CD14-positive monocyte (primary cell): ENCODE measurements around the gene PTPRN. TPM values are rescaled to one million over a fixed set of nuclear protein-coding genes. Genes with fewer than 3 reads are reported as not detected.

Source experiments
- DNase-seq, 3 donors: peaks; one replicate each; pipeline ENCODE4 v3.0.0-alpha.2; 2011 to 2022
- H2AFZ ChIP-seq: 2 replicates; pipeline ENCODE4 v1.6.0; 2012; ENCODE audit warnings: mild to moderate bottlenecking, low read depth, low read length, inconsistent platforms; ENCODE audit not compliant: insufficient read depth, poor library complexity, severe bottlenecking
- H3K27ac ChIP-seq, 2 donors: 1 replicate in 1 of 2; 2 replicates in 1 of 2; pipeline ENCODE4 v1.5.1; 2012 to 2013; ENCODE audit warnings: low read length in 2 of 2, control low read depth in 1 of 2, inconsistent platforms in 1 of 2, low read depth in 1 of 2, mild to moderate bottlenecking in 1 of 2
- H3K27me3 ChIP-seq, 2 donors: one replicate each; pipeline versions ENCODE4 v1.6.0 to v1.6.1; 2011 to 2013; ENCODE audit warnings: low read length in 2 of 2; ENCODE audit not compliant: control insufficient read depth in 2 of 2, insufficient read depth in 2 of 2
- H3K36me3 ChIP-seq, 2 donors: replicated peaks in 1 of 2; 1 replicate in 1 of 2; 2 replicates in 1 of 2; pipeline versions ENCODE4 v1.5.1 to v1.6.1; 2012 to 2013; ENCODE audit warnings: low read length in 2 of 2, control low read depth in 1 of 2, inconsistent platforms in 1 of 2, mild to moderate bottlenecking in 1 of 2; ENCODE audit not compliant: insufficient read depth in 2 of 2, control insufficient read depth in 1 of 2
- H3K4me1 ChIP-seq, 2 donors: 1 replicate in 1 of 2; 2 replicates in 1 of 2; pipeline versions ENCODE4 v1.5.1 to v1.6.1; 2012 to 2013; ENCODE audit warnings: low read length in 2 of 2, control low read depth in 1 of 2, inconsistent platforms in 1 of 2, mild to moderate bottlenecking in 1 of 2, moderate library complexity in 1 of 2; ENCODE audit not compliant: insufficient read depth in 2 of 2, control insufficient read depth in 1 of 2
- H3K4me2 ChIP-seq: replicated peaks from 2 replicates; pipeline ENCODE3; 2012; ENCODE audit warnings: low read length, moderate library complexity, mild to moderate bottlenecking; ENCODE audit not compliant: poor library complexity, severe bottlenecking; ENCODE audit errors: extremely low read depth
- H3K4me3 ChIP-seq, 3 experiments: fragments of 200-600 bp in 1 of 3; sonication (generic) in 1 of 3; replicated peaks in 1 of 3; 1 replicate in 2 of 3; 2 replicates in 1 of 3; pipeline ENCODE4 v1.5.1; 2011 to 2013; ENCODE audit warnings: low read length in 3 of 3, mild to moderate bottlenecking in 3 of 3, control low read depth in 2 of 3, low read depth in 2 of 3, inconsistent platforms in 1 of 3, moderate library complexity in 1 of 3
- H3K79me2 ChIP-seq: 2 replicates; pipeline ENCODE4 v1.6.0; 2012; ENCODE audit warnings: mild to moderate bottlenecking, control low read depth, inconsistent platforms, low read length, moderate library complexity; ENCODE audit not compliant: insufficient read depth
- H3K9ac ChIP-seq: 2 replicates; pipeline ENCODE4 v1.6.0; 2017; ENCODE audit warnings: low read length, mild to moderate bottlenecking; ENCODE audit not compliant: insufficient read depth, poor library complexity, severe bottlenecking
- H3K9me3 ChIP-seq, 2 donors: replicated peaks in 1 of 2; 1 replicate in 1 of 2; 2 replicates in 1 of 2; pipeline versions ENCODE4 v1.5.1 to v1.6.1; 2012 to 2013; ENCODE audit warnings: low read length in 2 of 2, control low read depth in 1 of 2; ENCODE audit not compliant: control insufficient read depth in 1 of 2, insufficient read depth in 1 of 2
- H4K20me1 ChIP-seq: 2 replicates; pipeline ENCODE4 v1.6.0; 2012; ENCODE audit warnings: mild to moderate bottlenecking, low read length, control low read depth, moderate library complexity; ENCODE audit not compliant: insufficient read depth
- H3K27ac Mint-ChIP-seq, 7 donors: one replicate each; pipeline ENCODE4 v1.8.0; 2020; ENCODE audit warnings: mild to moderate bottlenecking in 7 of 7, mixed read lengths in 7 of 7, moderate library complexity in 6 of 7, inconsistent platforms in 2 of 7
- H3K27me3 Mint-ChIP-seq, 3 donors: one replicate each; pipeline ENCODE4 v1.8.0; 2021 to 2022; ENCODE audit warnings: low read depth in 3 of 3, mild to moderate bottlenecking in 3 of 3, mixed read lengths in 3 of 3, moderate library complexity in 3 of 3, inconsistent platforms in 1 of 3
- H3K36me3 Mint-ChIP-seq, 2 donors: one replicate each; pipeline ENCODE4 v1.8.0; 2020; ENCODE audit warnings: mixed read lengths in 2 of 2, inconsistent platforms in 1 of 2, mild to moderate bottlenecking in 1 of 2
- H3K4me1 Mint-ChIP-seq: one replicate; pipeline ENCODE4 v1.8.0; 2020; ENCODE audit warnings: mild to moderate bottlenecking, mixed read lengths
- H3K4me3 Mint-ChIP-seq, 2 donors: one replicate each; pipeline ENCODE4 v1.8.0; 2020; ENCODE audit warnings: mild to moderate bottlenecking in 2 of 2, mixed read lengths in 2 of 2, moderate library complexity in 1 of 2
- H3K9me3 Mint-ChIP-seq, 7 donors: one replicate each; pipeline ENCODE4 v1.8.0; 2020 to 2022; ENCODE audit warnings: mixed read lengths in 7 of 7, mild to moderate bottlenecking in 6 of 7, moderate library complexity in 6 of 7, inconsistent platforms in 2 of 7
- WGBS: methylation state at CpG from one replicate; pipeline ENCODE4 v1.1.5; 2013; ENCODE audit warnings: missing lambda C conversion rate; ENCODE audit not compliant: insufficient coverage; 5-methylcytosine and 5-hydroxymethylcytosine counted together
- intact Hi-C, 2 donors: fragments of 100-400 bp; cut with micrococcal nuclease; formaldehyde crosslinking; loops; one replicate each; pipeline versions ENCODE4 v1.15.0 to v1.15.1; 2023
- polyA plus RNA-seq, 3 donors: library from polyadenylated mRNA; depleted of rRNA in 1 of 3; unstranded in 2 of 3; stranded (reverse) in 1 of 3; fragments of 300-500 nt in 2 of 3; fragments of >200 nt in 1 of 3; fragmentation: Illumina TruSeq in 2 of 3; gene quantifications; 1 replicate in 2 of 3; 2 replicates in 1 of 3; pipeline ENCODE4 v1.2.3, GENCODE V29; 2012 to 2021
- TF ChIP-seq, protein P1 (sequence below): fragments of 200-600 bp; IDR thresholded peaks from one replicate; pipeline ENCODE4 v1.8.0; 2022; ENCODE audit warnings: antibody characterized with exemption, mild to moderate bottlenecking

The PTPRN gene
- polyA plus RNA-seq, 3 donors: not detected

DNA sequence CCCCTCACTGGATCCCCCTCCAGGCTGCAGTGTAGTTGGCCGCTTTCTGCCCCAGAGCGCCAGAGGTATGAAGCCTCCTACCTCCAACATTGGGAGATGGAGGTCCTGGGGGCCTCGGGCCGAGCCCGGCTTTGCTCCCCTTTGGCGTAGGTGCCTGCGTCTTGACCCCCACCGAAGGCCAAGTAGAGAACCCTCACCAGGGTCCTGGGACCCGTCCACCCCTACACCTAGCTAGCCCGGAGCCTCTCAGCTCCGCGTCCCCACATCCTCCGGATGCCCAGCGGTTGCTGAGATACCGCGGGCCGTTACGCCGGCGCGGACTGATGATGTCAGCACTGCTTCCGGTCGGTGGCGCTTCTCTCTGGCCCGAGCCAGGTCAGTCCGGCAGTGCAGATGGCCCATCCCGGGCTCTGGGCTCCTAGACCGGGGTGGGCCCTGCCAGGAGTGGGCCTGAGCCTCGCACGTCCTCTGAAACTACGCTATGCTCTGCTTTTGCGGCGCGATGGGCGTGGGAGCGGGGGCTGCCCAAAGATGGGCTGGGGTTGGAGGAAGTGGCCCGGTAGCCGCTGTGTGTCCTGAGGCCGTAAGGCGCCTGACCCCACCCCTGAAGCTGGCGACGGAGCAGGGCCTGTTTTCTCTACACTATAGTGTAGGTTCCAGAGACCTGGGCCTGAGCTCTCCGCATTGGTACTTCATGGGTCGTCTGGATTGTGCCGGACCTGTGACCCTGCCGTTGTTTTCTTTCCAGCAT, 63.9 kb downstream of the PTPRN start, which contains the start of the genes GLB1L and STK16:
GLB1L (minus strand) TSS at position 297 of the 751 bp plus-strand sequence. CDS start 1,871 bp downstream, outside the sequence.
STK16 (plus strand) TSS at position 332 of the 751 bp plus-strand sequence. CDS start 521 bp downstream, outside the sequence.
- peaks cover 67% of the 10 kb centered on the region for H3K4me1 Mint-ChIP-seq
- peaks cover 50% of the 10 kb centered on the region for H3K79me2 ChIP-seq
- intact Hi-C loops: loop anchor here in 1 of 2 donors (1.0 kb wide), 1 partner anchor 67 kb away; the partner anchor contains the start of gene RETREG2

DNA sequence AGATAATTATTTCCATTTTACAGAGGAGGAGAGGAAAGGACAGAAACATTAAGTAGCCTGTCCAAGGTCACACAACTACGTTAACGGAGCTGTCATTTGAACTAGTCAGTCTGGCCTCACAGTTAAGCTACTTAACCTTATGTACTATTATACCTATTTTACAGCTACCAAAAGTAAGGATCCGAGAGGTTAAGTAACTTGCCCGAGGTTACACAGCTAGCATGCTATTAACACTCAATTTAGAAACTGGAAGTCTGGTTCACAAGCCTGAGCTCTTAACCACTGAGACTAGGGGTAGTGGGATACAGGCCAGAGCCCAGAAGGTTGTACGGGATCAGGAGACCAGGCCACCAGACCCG, 64.4 kb downstream of the PTPRN start:
- no peaks in the 10 kb centered on the region for H3K27me3 ChIP-seq
- H3K27me3 Mint-ChIP-seq: peaks cover 0 to 1% (median 1%) of the 10 kb centered on the region in 3 donors
- peak overlapping the region; percentile 72 to 89 for H3K27ac ChIP-seq
- no peaks in the 10 kb centered on the region for H3K9me3 Mint-ChIP-seq
- DNase-seq: no peak
- H3K36me3 Mint-ChIP-seq: peaks cover 20 to 34% of the 10 kb centered on the region in 2 donors
- H3K27ac Mint-ChIP-seq: peak overlapping the region; percentile 74 to 97 (median 94)
- H3K9me3 ChIP-seq: no peaks in the 10 kb centered on the region
- H3K4me3 Mint-ChIP-seq: peak overlapping the region; percentile 83 to 90
- H3K4me2 ChIP-seq: peak overlapping the region; percentile 83
- no CpG with 5 or more reads among the region's 6 CpGs for WGBS
- peaks cover under 1% of the 10 kb centered on the region for H4K20me1 ChIP-seq
- peaks cover 45% of the 10 kb centered on the region for H3K79me2 ChIP-seq
- H3K9ac ChIP-seq: peak overlapping the region; percentile 79
- H3K4me3 ChIP-seq: peak overlapping the region; percentile 57 to 83 (median 66)
- intact Hi-C loops: loop anchor here in 1 of 2 donors (1.0 kb wide), 1 partner anchor 66 kb away; the partner anchor contains the start of gene RETREG2
- H3K4me1 ChIP-seq: peaks cover 63 to 65% of the 10 kb centered on the region in 2 donors
- H2AFZ ChIP-seq: peak overlapping the region; percentile 87
- peaks cover 5 to 23% of the 10 kb centered on the region in 2 donors for H3K36me3 ChIP-seq
- TF ChIP-seq, protein P1, sequence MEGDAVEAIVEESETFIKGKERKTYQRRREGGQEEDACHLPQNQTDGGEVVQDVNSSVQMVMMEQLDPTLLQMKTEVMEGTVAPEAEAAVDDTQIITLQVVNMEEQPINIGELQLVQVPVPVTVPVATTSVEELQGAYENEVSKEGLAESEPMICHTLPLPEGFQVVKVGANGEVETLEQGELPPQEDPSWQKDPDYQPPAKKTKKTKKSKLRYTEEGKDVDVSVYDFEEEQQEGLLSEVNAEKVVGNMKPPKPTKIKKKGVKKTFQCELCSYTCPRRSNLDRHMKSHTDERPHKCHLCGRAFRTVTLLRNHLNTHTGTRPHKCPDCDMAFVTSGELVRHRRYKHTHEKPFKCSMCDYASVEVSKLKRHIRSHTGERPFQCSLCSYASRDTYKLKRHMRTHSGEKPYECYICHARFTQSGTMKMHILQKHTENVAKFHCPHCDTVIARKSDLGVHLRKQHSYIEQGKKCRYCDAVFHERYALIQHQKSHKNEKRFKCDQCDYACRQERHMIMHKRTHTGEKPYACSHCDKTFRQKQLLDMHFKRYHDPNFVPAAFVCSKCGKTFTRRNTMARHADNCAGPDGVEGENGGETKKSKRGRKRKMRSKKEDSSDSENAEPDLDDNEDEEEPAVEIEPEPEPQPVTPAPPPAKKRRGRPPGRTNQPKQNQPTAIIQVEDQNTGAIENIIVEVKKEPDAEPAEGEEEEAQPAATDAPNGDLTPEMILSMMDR: no peak
- H3K4me1 Mint-ChIP-seq: peaks cover 62% of the 10 kb centered on the region

More for the DNA sequence above, 63.9 kb downstream of the PTPRN start, which contains the start of the genes GLB1L and STK16:
- H3K9me3 Mint-ChIP-seq: no peaks in the 10 kb centered on the region
- peak within 1 kb of the TSS; percentile 87 for H2AFZ ChIP-seq
- peak within 1 kb of the TSS; percentile 83 for H3K4me2 ChIP-seq
- H3K9ac ChIP-seq: peak within 1 kb of the TSS; percentile 79
- WGBS: under 1% methylated on average over 44 of the region's 46 CpGs
- peaks cover 6% of the 10 kb centered on the region for H4K20me1 ChIP-seq
- peaks cover 0 to 3% (median 1%) of the 10 kb centered on the region in 3 donors for H3K27me3 Mint-ChIP-seq
- no peaks in the 10 kb centered on the region for H3K27me3 ChIP-seq
- DNase-seq: peak; percentile 92 to 93 (median 93)
- peak within 1 kb of the TSS; percentile 92 to 97 (median 96) for H3K27ac Mint-ChIP-seq
- peaks cover 68 to 70% of the 10 kb centered on the region in 2 donors for H3K4me1 ChIP-seq
- H3K4me3 Mint-ChIP-seq: peak within 1 kb of the TSS; percentile 83 to 90
- peak within 1 kb of the TSS; percentile 57 to 83 (median 66) for H3K4me3 ChIP-seq
- peaks cover 21 to 36% of the 10 kb centered on the region in 2 donors for H3K36me3 Mint-ChIP-seq
- no peaks in the 10 kb centered on the region for H3K9me3 ChIP-seq
- peaks cover 8 to 22% of the 10 kb centered on the region in 2 donors for H3K36me3 ChIP-seq
- TF ChIP-seq, protein P1: no peak
- peak within 1 kb of the TSS; percentile 72 to 89 for H3K27ac ChIP-seq
